K562 (cell line): ENCODE data around the gene GLIS2. TPM values are rescaled to one million over a fixed set of nuclear protein-coding genes. Genes with fewer than 3 reads are reported as not detected.

Source experiments
- ATAC-seq: fragments of 200-7000 bp; cut with Tn5 transposase; 3 replicates; pipeline ENCODE4 v1.9.1; 2020; ENCODE audit warnings: moderate library complexity
- BruUV-seq: library from RNA; stranded (reverse); fragments of 400-500 nt; replicated peaks from 2 replicates; lab custom pipeline; 2021; lab: Mats Ljungman, UMichigan
- CTCF ChIA-PET: fragments of 300-600 bp; formaldehyde crosslinking; extraction: SDS; loops from one replicate; lab custom pipeline; 2021; ENCODE audit warnings: low intra/inter-chr PET ratio; lab: Yijun Ruan, JAX
- POLR2A ChIA-PET: fragments of 300-600, 350-650 bp; sonication (Branson Sonifier 250); formaldehyde crosslinking; extraction: SDS; loops from one replicate; lab custom pipeline; 2021; ENCODE audit warnings: antibody characterized with exemption, inconsistent platforms; lab: Yijun Ruan, JAX
- DNase-seq, 4 experiments: peaks; one replicate each; pipeline versions ENCODE4 v3.0.0 to v3.0.0-alpha.2; 2011 to 2018; ENCODE audit warnings: low spot score in 3 of 4, mixed read lengths in 3 of 4; ENCODE audit errors: extremely low read depth in 1 of 4
- FAIRE-seq: peaks from 2 replicates; lab custom pipeline; 2011; peaks lifted over from hg19 to GRCh38; lab: Jason Lieb, UNC
- H2AFZ ChIP-seq: 2 replicates; pipeline ENCODE4 v1.6.0; 2011; ENCODE audit warnings: low read depth, low read length, control low read depth, inconsistent platforms
- H3K27ac ChIP-seq: fragments of 200-600 bp; 3 replicates; pipeline ENCODE4 v1.8.0; 2011; ENCODE audit warnings: low read depth, mild to moderate bottlenecking, control low read depth, inconsistent platforms, low read length, moderate library complexity, mixed read lengths; ENCODE audit errors: extremely low read depth
- H3K27me3 ChIP-seq, 2 experiments: fragments of 300-600 bp in 1 of 2; 2 replicates in 1 of 2; 3 replicates in 1 of 2; pipeline versions ENCODE4 v1.6.0 to v1.8.0; 2011; ENCODE audit warnings: inconsistent platforms in 2 of 2, low read length in 2 of 2, mild to moderate bottlenecking in 1 of 2, mixed read lengths in 1 of 2, moderate library complexity in 1 of 2; ENCODE audit not compliant: control insufficient read depth in 2 of 2, insufficient read depth in 2 of 2
- H3K36me3 ChIP-seq: fragments of 300-600 bp; 3 replicates; pipeline ENCODE4 v1.8.0; 2011; ENCODE audit warnings: mild to moderate bottlenecking, low read length, inconsistent platforms; ENCODE audit not compliant: control insufficient read depth, insufficient read depth
- H3K4me1 ChIP-seq, 2 experiments: fragments of 200-600 bp in 1 of 2; replicated peaks in 1 of 2; 2 replicates in 1 of 2; 3 replicates in 1 of 2; pipeline versions ENCODE4 v1.5.1 to v1.8.0; 2011; ENCODE audit warnings: inconsistent platforms in 2 of 2, low read length in 2 of 2, mild to moderate bottlenecking in 1 of 2, mixed read lengths in 1 of 2, moderate library complexity in 1 of 2; ENCODE audit not compliant: control insufficient read depth in 2 of 2, insufficient read depth in 2 of 2
- H3K4me2 ChIP-seq: 2 replicates; pipeline ENCODE4 v1.6.1; 2011; ENCODE audit warnings: low read length, control low read depth, inconsistent platforms, mixed read lengths; ENCODE audit not compliant: insufficient read depth
- H3K4me3 ChIP-seq: fragments of 200-600 bp; sonication (generic), shearing (Covaris generic); 2 replicates; pipeline ENCODE4 v1.5.1; 2016; ENCODE audit warnings: control low read depth, inconsistent platforms
- H3K79me2 ChIP-seq: fragments of 200-600 bp; 3 replicates; pipeline ENCODE4 v1.8.0; 2011; ENCODE audit warnings: low read length, inconsistent platforms; ENCODE audit not compliant: control insufficient read depth, insufficient read depth
- H3K9ac ChIP-seq, 2 experiments: 2 replicates each; pipeline versions ENCODE4 v1.6.0 to v1.6.1; 2011; ENCODE audit warnings: low read depth in 2 of 2, low read length in 2 of 2, control low read depth in 1 of 2, inconsistent platforms in 1 of 2, mild to moderate bottlenecking in 1 of 2, mixed read lengths in 1 of 2; ENCODE audit not compliant: insufficient read depth in 1 of 2
- H3K9me1 ChIP-seq: one replicate; pipeline ENCODE4 v1.6.0; 2011; ENCODE audit warnings: inconsistent platforms, mild to moderate bottlenecking, low read length, moderate library complexity; ENCODE audit not compliant: control insufficient read depth, insufficient read depth
- H3K9me3 ChIP-seq: replicated peaks from 2 replicates; pipeline ENCODE4 v1.5.1; 2011; ENCODE audit warnings: low read depth, low read length, inconsistent platforms; ENCODE audit not compliant: control insufficient read depth, insufficient read depth
- H4K20me1 ChIP-seq: replicated peaks from 2 replicates; pipeline ENCODE4 v1.6.1; 2011; ENCODE audit warnings: low read length, inconsistent platforms, mixed read lengths; ENCODE audit not compliant: control insufficient read depth, insufficient read depth
- CAMTA2 ChIP-seq: fragments of 250-450 bp; sonication (Bioruptor Pico); conservative IDR thresholded peaks from 2 replicates; pipeline ENCODE4 v1.5.1; 2022
- DMBX1 ChIP-seq: fragments of 250-450 bp; sonication (Bioruptor Pico); IDR thresholded peaks from 2 replicates; pipeline ENCODE4 v1.8.0; 2022; ENCODE audit warnings: inconsistent platforms, mild to moderate bottlenecking, moderate library complexity, borderline replicate concordance
- GMEB1 ChIP-seq: fragments of 250-450 bp; sonication (Bioruptor Pico); IDR thresholded peaks from 2 replicates; pipeline ENCODE4 v1.4.0; 2020; ENCODE audit warnings: mild to moderate bottlenecking
- POLR2A ChIP-seq: fragments of 450-650 bp; conservative IDR thresholded peaks from 2 replicates; pipeline ENCODE4 v1.6.1; 2016
- POLR2G ChIP-seq: fragments of 200-400 bp; formaldehyde crosslinking; IDR thresholded peaks from 2 replicates; pipeline ENCODE4 v1.6.1; 2017; ENCODE audit warnings: low read depth, mild to moderate bottlenecking, antibody characterized with exemption, low read length, moderate library complexity
- RBM34 ChIP-seq: fragments of 200-400 bp; formaldehyde crosslinking; IDR thresholded peaks from 2 replicates; pipeline ENCODE4 v1.6.1; 2018; ENCODE audit warnings: low read length, borderline replicate concordance; ENCODE audit not compliant: insufficient read depth
- ZBTB33 ChIP-seq: sonication (generic); formaldehyde crosslinking; IDR thresholded peaks from 2 replicates; pipeline ENCODE4 v1.8.1; 2023; ENCODE audit warnings: mild to moderate bottlenecking, missing genetic modification reagents
- ZNF507 ChIP-seq: conservative IDR thresholded peaks from 2 replicates; pipeline ENCODE4 v1.6.1; 2017; ENCODE audit warnings: missing genetic modification characterization, missing compliant biosample characterization
- WGBS: fragments of 100-300 bp; shearing (Covaris generic); methylation state at CpG from one replicate; pipeline ENCODE4 v1.1.6; 2016; ENCODE audit warnings: low coverage, mixed read lengths; ENCODE audit not compliant: insufficient coverage; ENCODE audit errors: missing lambda C conversion rate; 5-methylcytosine and 5-hydroxymethylcytosine counted together
- in situ Hi-C: fragments of 300-500 bp; cut with MboI; formaldehyde crosslinking; loops from 4 replicates; pipeline ENCODE4 v1.15.0; 2018; ENCODE audit warnings: inconsistent platforms, mixed read lengths
- intact Hi-C: fragments of 100-400 bp; cut with micrococcal nuclease; formaldehyde crosslinking; loops from 2 replicates; pipeline ENCODE4 v1.14.2; 2022
- polyA plus RNA-seq, 8 experiments: library from polyadenylated mRNA; depleted of rRNA in 4 of 8; stranded (reverse) in 5 of 8; unstranded in 3 of 8; fragments of >200 nt; fragmentation: Nextera tagmentation in 2 of 8; fragmentation: Illumina TruSeq in 1 of 8; extraction: Ambion mirVana in 2 of 8; extraction: Trizol in 1 of 8; gene quantifications; 2 replicates each; pipeline versions ENCODE4 v1.2.1 to v1.2.3, GENCODE V29; 2011 to 2014; ENCODE audit warnings: inconsistent platforms in 1 of 8, missing spikeins in 1 of 8
- total RNA-seq, 7 experiments: library from RNA; depleted of rRNA in 6 of 7; stranded (reverse); fragments of >200 nt in 6 of 7; fragmentation: Illumina TruSeq in 2 of 7; extraction: Trizol in 2 of 7; gene quantifications; 2 replicates each; pipeline versions ENCODE4 v1.2.1 to v1.2.3, GENCODE V29; 2011 to 2021; ENCODE audit warnings: low replicate concordance in 1 of 7

Gene GLIS2
- total and polyA plus RNA-seq, 9 of the 15 experiments (the other 6 are each of a cell fraction or from before 2014, with no cell fraction given): 0.10 to 9.0 (median 0.57) TPM

DNA sequence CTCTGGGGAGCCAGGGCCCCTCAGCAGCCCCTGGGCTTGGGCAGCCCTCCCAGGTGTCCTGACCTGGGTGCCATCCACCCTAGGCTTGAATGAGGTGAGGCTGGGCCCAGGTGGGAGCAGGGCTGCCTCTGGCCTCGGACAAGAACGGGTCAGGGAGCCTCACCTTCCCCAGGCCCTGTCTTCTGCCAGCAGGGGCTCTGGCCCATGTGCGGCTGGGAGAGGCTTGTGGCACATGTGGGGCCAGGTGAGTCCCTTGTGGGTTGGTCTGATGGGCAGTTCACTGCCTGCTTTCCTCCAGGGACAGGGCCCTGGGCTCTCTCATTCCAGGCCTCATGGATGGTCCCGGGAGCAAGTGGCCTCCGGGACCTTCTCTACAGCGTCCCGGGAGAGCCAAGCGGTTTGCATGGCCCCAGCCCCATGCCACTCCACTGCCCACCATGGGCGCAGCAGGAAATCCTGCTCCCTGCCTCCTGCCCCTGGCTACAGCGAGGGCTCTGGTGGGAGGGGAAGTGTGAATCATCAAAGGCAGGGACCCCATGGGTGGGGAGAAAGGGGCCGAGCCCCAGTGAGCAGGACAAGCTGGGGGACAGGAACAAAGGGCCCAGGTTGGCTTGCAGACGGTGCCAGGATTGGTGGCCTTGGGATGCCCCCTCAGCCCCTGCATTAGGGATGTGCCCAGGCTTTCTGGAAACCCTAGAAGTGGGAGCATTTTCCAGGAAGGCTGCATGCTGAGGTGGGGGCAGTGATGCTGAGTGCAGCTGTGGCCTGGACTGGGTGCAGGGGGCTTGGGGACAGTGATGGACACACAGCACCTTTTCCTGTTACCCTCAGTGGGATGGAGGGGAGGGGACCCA is 68.0 kb downstream of the GLIS2 start:
- intact Hi-C loops: no loop called here
- no TSS peak for BruUV-seq

DNA sequence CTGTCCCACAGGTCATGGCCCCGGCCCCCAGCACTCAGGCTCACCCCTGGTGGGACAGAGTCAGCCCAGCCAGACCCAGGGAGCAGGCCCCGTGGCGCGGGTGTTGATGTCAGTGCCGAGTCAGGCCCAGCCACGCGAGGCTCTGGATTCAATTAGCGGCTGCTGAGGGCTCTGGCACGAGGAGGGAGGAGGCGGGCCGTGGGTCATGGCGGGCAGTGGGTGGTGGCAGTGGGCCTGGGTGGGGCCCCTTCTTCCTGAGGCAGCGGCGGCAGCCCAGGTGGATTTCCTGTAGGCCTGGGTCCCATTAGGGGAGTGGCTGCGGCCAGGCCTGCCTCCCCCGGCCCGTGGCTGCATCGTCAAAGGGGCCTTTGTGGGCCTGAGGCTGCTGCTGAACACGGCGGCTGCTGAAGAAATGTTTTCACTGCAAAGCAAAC is 68.7 kb downstream of the GLIS2 start:
- WGBS: 60% methylated on average over 8 of the region's 20 CpGs
- intact Hi-C loops: no loop called here

More for the DNA sequence above, 68.0 kb downstream of the GLIS2 start:
- H3K4me1 ChIP-seq: peaks cover 0 to 37% of the 10 kb centered on the region in 2 experiments; a peak in 2 of 5 replicates
- no peak for ATAC-seq
- H3K79me2 ChIP-seq: no peaks in the 10 kb centered on the region
- ChIA-PET CTCF (no interaction called here), POLR2A (interaction anchor here (0.6 kb wide), 1 partner anchor 353 kb away, joined by 3 read pairs; no protein-coding TSS in a partner anchor)
- DNase-seq: peak in 2 of 4 experiments; percentile 14 to 15
- FAIRE-seq: no peak
- in situ Hi-C loops: no loop called here
- no peak overlapping the region for H3K4me3 ChIP-seq
- H3K36me3 ChIP-seq: peaks cover 58% of the 10 kb centered on the region; the same call in 1 of the 3 replicates
- no peak overlapping the region for H3K9ac ChIP-seq
- H3K27me3 ChIP-seq: no peaks in the 10 kb centered on the region
- H3K27ac ChIP-seq: no peak overlapping the region
- WGBS: 95% methylated on average over 10 of the region's 12 CpGs
- no peaks in the 10 kb centered on the region for H3K9me1 ChIP-seq
- no peaks in the 10 kb centered on the region for H4K20me1 ChIP-seq
- no peak overlapping the region for H2AFZ ChIP-seq
- TF ChIP-seq POLR2G: peak; percentile 38
- TF ChIP-seq DMBX1 (CRISPR knock-in tag): no peak
- peak; percentile 19; the same call in 1 of the 2 replicates for TF ChIP-seq POLR2A
- TF ChIP-seq CAMTA2 (CRISPR knock-in tag): no peak
- H3K9me3 ChIP-seq: no peaks in the 10 kb centered on the region
- no peak overlapping the region for H3K4me2 ChIP-seq

More for the DNA sequence above, 68.7 kb downstream of the GLIS2 start:
- in situ Hi-C loops: no loop called here
- H3K9me3 ChIP-seq: no peaks in the 10 kb centered on the region
- no peak overlapping the region for H2AFZ ChIP-seq
- H3K27ac ChIP-seq: no peak overlapping the region
- H3K4me1 ChIP-seq: peaks cover 0 to 37% of the 10 kb centered on the region in 2 experiments; a peak in 2 of 5 replicates
- H4K20me1 ChIP-seq: no peaks in the 10 kb centered on the region
- peaks cover 65% of the 10 kb centered on the region; the same call in 1 of the 3 replicates for H3K36me3 ChIP-seq
- FAIRE-seq: no peak
- no peaks in the 10 kb centered on the region for H3K27me3 ChIP-seq
- ChIA-PET POLR2A (no interaction called here), CTCF (no interaction called here)
- H3K9ac ChIP-seq: no peak overlapping the region
- H3K9me1 ChIP-seq: peaks cover 2% of the 10 kb centered on the region
- no peak for TF ChIP-seq ZNF507 (tag)
- no peak for TF ChIP-seq RBM34
- TF ChIP-seq POLR2G: 0 out of 2 replicates have a peak, but pooled peaks have one; percentile 5
- TF ChIP-seq GMEB1 (CRISPR knock-in tag): no peak
- TF ChIP-seq ZBTB33 (CRISPR knock-in tag): peak; percentile 73
- no peak for ATAC-seq
- H3K4me2 ChIP-seq: no peak overlapping the region
- BruUV-seq: no TSS peak
- peak in 2 of 4 experiments; percentile 26 to 28 for DNase-seq
- no peaks in the 10 kb centered on the region for H3K79me2 ChIP-seq
- H3K4me3 ChIP-seq: no peak overlapping the region
